Inflammatory macrophage treated with lipopolysaccharide for 1 hour (primary cell): ENCODE results near the gene C11orf68.

ENCODE experiments used
- DNase-seq, 2 donors: peaks; one replicate each; pipeline ENCODE4 v3.0.0-alpha.2; 2020 to 2022

Gene C11orf68

GRCh38 chr11:65944191-65944590, 25.3 kb upstream of the C11orf68 start:
- no peak for DNase-seq

GRCh38 chr11:65942531-65942930, 23.7 kb upstream of the C11orf68 start:
- no peak for DNase-seq

- no peak for DNase-seq
Measured at GRCh38 chr11:65941720-65942310, 23.0 kb upstream of the C11orf68 start.

- no peak for DNase-seq
Measured at GRCh38 chr11:65937766-65938165, 18.9 kb upstream of the C11orf68 start.

GRCh38 chr11:65934014-65934413, 15.2 kb upstream of the C11orf68 start:
- DNase-seq: no peak

GRCh38 chr11:65932558-65932919, 13.7 kb upstream of the C11orf68 start:
- DNase-seq: peak in 1 of 2 donors; percentile 41

GRCh38 chr11:65931773-65932557, 13.1 kb upstream of the C11orf68 start:
- DNase-seq: no peak

GRCh38 chr11:65928667-65929066, 9.8 kb upstream of the C11orf68 start:
- no peak for DNase-seq

- peak; percentile 71 to 88 for DNase-seq
Measured at GRCh38 chr11:65927904-65928397, 9.1 kb upstream of the C11orf68 start.

GRCh38 chr11:65925397-65925796, 6.5 kb upstream of the C11orf68 start:
- DNase-seq: no peak

- no peak for DNase-seq
Measured at GRCh38 chr11:65922565-65922964, 3.7 kb upstream of the C11orf68 start.

- DNase-seq: no peak
Measured at GRCh38 chr11:65921876-65922275, 3.0 kb upstream of the C11orf68 start.

GRCh38 chr11:65921033-65921555, 2.2 kb upstream of the C11orf68 start:
- DNase-seq: no peak

- DNase-seq: no peak
Measured at GRCh38 chr11:65920372-65920802, 1.5 kb upstream of the C11orf68 start.

- no peak for DNase-seq
Measured at GRCh38 chr11:65919573-65920371, 910 bp upstream of the C11orf68 start.

GRCh38 chr11:65919141-65919572, 295 bp upstream of the C11orf68 start, which contains the start of gene DRAP1:
Gene DRAP1 (plus strand): TSS chr11:65919426. CDS start chr11:65919502, 76 bp downstream.
- DNase-seq: peak; percentile 97 to 98

- no peak for DNase-seq
Measured at GRCh38 chr11:65917434-65918210, 1.2 kb downstream of the C11orf68 start.

- DNase-seq: no peak
Measured at GRCh38 chr11:65917077-65917433, 1.8 kb downstream of the C11orf68 start.

GRCh38 chr11:65916391-65916790, 2.5 kb downstream of the C11orf68 start:
- no peak for DNase-seq

GRCh38 chr11:65915821-65916251, 3.0 kb downstream of the C11orf68 start:
- DNase-seq: peak in 1 of 2 donors; percentile 52

GRCh38 chr11:65915101-65915820, 3.6 kb downstream of the C11orf68 start:
- DNase-seq: no peak

- DNase-seq: peak; percentile 30 to 60
Measured at GRCh38 chr11:65912845-65913244, 6.0 kb downstream of the C11orf68 start.
